Skin of body (tissue), 1 donor: Measurements from ENCODE around the gene CIRBP. TPM values are rescaled to one million over a fixed set of nuclear protein-coding genes. Genes with fewer than 3 reads are reported as not detected.

Source experiments
- total RNA-seq: library from RNA; depleted of rRNA; stranded (reverse); fragments of >200 nt; gene quantifications from one replicate; pipeline ENCODE4 v1.2.3, GENCODE V29; 2014

CIRBP gene
- total RNA-seq, 1 donor from 2014 or later: 267 TPM

Other genes starting within 250 kb of the CIRBP start
- 40.6 TPM for gene TMEM259, start 248.2 kb upstream of the CIRBP start, total RNA-seq
- gene RNU6-2, start 247.8 kb upstream of the CIRBP start, total RNA-seq: not detected
- gene CNN2, start 242.7 kb upstream of the CIRBP start, total RNA-seq: 58.2 TPM
- 4.8 TPM for gene ABCA7, start 229.2 kb upstream of the CIRBP start, total RNA-seq
- gene ARHGAP45, start 202.2 kb upstream of the CIRBP start, total RNA-seq: 10.7 TPM
- 47.1 TPM for gene POLR2E, start 174.0 kb upstream of the CIRBP start, total RNA-seq
- 105 TPM for gene GPX4, start 165.3 kb upstream of the CIRBP start, total RNA-seq
- 23.1 TPM for gene SBNO2, start 95.1 kb upstream of the CIRBP start, total RNA-seq
- 37.3 TPM for gene STK11, start 63.6 kb upstream of the CIRBP start, total RNA-seq
- 1.9 TPM for gene CBARP, start 31.3 kb upstream of the CIRBP start, total RNA-seq
- 22.9 TPM for gene ATP5F1D, start 27.6 kb upstream of the CIRBP start, total RNA-seq
- 19.7 TPM for gene MIDN, start 20.7 kb upstream of the CIRBP start, total RNA-seq
- gene FAM174C, start 6.2 kb downstream of the CIRBP start, total RNA-seq: 6.4 TPM
- gene EFNA2, start 16.5 kb downstream of the CIRBP start, total RNA-seq: 0.39 TPM
- gene NDUFS7, start 114.6 kb downstream of the CIRBP start, total RNA-seq: 27.3 TPM
- gene GAMT, start 132.2 kb downstream of the CIRBP start, total RNA-seq: 12.5 TPM
- 37.9 TPM for gene DAZAP1, start 138.3 kb downstream of the CIRBP start, total RNA-seq
- gene RPS15, start 169.1 kb downstream of the CIRBP start, total RNA-seq: 533 TPM
- 0.59 TPM for gene APC2, start 180.8 kb downstream of the CIRBP start, total RNA-seq
- 11.6 TPM for gene C19orf25, start 209.9 kb downstream of the CIRBP start, total RNA-seq
- 0.59 TPM for gene PCSK4, start 221.0 kb downstream of the CIRBP start, total RNA-seq
- 7.5 TPM for gene REEP6, start 221.8 kb downstream of the CIRBP start, total RNA-seq
- gene ADAMTSL5, start 243.7 kb downstream of the CIRBP start, total RNA-seq: 3.1 TPM